ENCODE data around the gene RSAD2.
A peak's percentile ranks its signal among the peaks of the same experiment; 100 is the strongest.

The RSAD2 gene

GRCh38 chr2:6945087-6945813, 67.7 kb downstream of the RSAD2 start:
- DNase-seq (ENCODE audit: low read depth in 2 of 2): no peak

- no peak for DNase-seq (ENCODE audit: low read depth in 2 of 2)
Measured at GRCh38 chr2:6945821-6946220, 68.2 kb downstream of the RSAD2 start.

GRCh38 chr2:6946722-6947121, 69.1 kb downstream of the RSAD2 start:
- DNase-seq (ENCODE audit: low read depth in 2 of 2): peak; percentile 84

Measured in fibroblast of skin of left quadriceps (primary cell).